Neural cell (in vitro differentiated cells): ENCODE measurements around the gene PP2D1.
A peak's percentile ranks its signal among the peaks of the same experiment; 100 is the strongest.

Experiments used
- EP300 ChIP-seq: fragments of 450-650 bp; conservative IDR thresholded peaks from 2 replicates; pipeline ENCODE4 v1.6.1; 2014; ENCODE audit warnings: antibody characterized with exemption, mild to moderate bottlenecking, moderate library complexity; ENCODE audit not compliant: poor library complexity, severe bottlenecking
- EZH2 ChIP-seq: fragments of 200-600, 300-800 bp; shearing (Covaris generic), sonication (generic); IDR thresholded peaks from 2 replicates; pipeline ENCODE4 v1.6.1; 2014; ENCODE audit warnings: antibody characterized with exemption, low read length, borderline replicate concordance, mild to moderate bottlenecking; ENCODE audit not compliant: insufficient read depth, poor library complexity, severe bottlenecking
- MXI1 ChIP-seq: fragments of 450-650 bp; conservative IDR thresholded peaks from 2 replicates; pipeline ENCODE4 v1.6.1; 2014; ENCODE audit warnings: antibody characterized with exemption, mild to moderate bottlenecking; ENCODE audit not compliant: poor library complexity, severe bottlenecking
- POLR2AphosphoS5 ChIP-seq: IDR thresholded peaks from 2 replicates; pipeline ENCODE4 v1.6.1; 2012
- RAD21 ChIP-seq: fragments of 450-650 bp; conservative IDR thresholded peaks from 2 replicates; pipeline ENCODE4 v1.6.1; 2014; ENCODE audit warnings: antibody characterized with exemption, mild to moderate bottlenecking, moderate library complexity
- SMC3 ChIP-seq: fragments of 450-650 bp; conservative IDR thresholded peaks from 2 replicates; pipeline ENCODE4 v1.6.1; 2014; ENCODE audit warnings: antibody characterized with exemption, mild to moderate bottlenecking, moderate library complexity; ENCODE audit not compliant: poor library complexity
- TAF1 ChIP-seq: IDR thresholded peaks from 2 replicates; pipeline ENCODE4 v1.6.1; 2012; ENCODE audit warnings: low read depth
- TF ChIP-seq, protein P1 (sequence below): fragments of 450-650 bp; IDR thresholded peaks from 2 replicates; pipeline ENCODE4 v1.5.1; 2014; ENCODE audit warnings: antibody characterized with exemption, mild to moderate bottlenecking, moderate library complexity; ENCODE audit not compliant: poor library complexity, severe bottlenecking
- TF ChIP-seq, protein P2 (sequence below): IDR thresholded peaks from 2 replicates; pipeline ENCODE4 v1.6.1; 2012; ENCODE audit warnings: borderline replicate concordance

DNA sequence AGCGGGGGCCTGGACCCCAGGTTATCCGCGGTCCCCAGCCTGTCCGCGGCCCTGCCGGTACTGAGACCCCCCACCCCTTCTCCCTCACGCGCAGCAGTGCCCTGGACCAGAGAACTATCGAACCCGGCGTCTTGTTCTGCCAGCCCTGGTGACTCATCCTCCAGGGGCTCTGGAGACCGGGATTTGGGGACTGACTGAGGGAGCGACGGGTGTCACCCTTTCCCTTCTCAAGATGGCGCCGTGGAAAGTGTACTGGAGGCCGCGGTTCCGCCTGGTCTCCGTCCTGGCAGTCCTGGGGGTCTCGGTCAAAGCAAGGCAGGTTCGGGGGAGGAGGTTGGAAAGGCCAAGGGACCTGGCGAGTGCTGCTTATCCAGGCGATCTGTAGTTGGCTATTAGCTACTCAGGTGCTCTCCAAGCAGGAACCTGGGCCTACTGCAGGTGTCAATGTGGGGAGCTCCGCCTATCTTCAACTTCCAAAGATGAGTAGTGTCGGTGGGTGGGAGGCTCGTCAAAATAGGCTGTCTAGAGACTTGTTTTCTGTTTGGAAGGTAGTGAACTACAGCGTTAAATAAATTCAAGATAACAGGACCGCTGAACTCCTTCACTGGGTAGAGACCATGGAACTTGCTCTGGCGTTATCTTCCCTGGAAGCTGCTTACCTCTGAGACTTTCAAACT, 64.4 kb downstream of the PP2D1 start:
- no peak for TF ChIP-seq POLR2AphosphoS5
- TF ChIP-seq, protein P1, sequence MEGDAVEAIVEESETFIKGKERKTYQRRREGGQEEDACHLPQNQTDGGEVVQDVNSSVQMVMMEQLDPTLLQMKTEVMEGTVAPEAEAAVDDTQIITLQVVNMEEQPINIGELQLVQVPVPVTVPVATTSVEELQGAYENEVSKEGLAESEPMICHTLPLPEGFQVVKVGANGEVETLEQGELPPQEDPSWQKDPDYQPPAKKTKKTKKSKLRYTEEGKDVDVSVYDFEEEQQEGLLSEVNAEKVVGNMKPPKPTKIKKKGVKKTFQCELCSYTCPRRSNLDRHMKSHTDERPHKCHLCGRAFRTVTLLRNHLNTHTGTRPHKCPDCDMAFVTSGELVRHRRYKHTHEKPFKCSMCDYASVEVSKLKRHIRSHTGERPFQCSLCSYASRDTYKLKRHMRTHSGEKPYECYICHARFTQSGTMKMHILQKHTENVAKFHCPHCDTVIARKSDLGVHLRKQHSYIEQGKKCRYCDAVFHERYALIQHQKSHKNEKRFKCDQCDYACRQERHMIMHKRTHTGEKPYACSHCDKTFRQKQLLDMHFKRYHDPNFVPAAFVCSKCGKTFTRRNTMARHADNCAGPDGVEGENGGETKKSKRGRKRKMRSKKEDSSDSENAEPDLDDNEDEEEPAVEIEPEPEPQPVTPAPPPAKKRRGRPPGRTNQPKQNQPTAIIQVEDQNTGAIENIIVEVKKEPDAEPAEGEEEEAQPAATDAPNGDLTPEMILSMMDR, result no peak
- peak; percentile 23 for TF ChIP-seq SMC3
- no peak for TF ChIP-seq TAF1
- TF ChIP-seq EP300, result no peak
- TF ChIP-seq, protein P2, sequence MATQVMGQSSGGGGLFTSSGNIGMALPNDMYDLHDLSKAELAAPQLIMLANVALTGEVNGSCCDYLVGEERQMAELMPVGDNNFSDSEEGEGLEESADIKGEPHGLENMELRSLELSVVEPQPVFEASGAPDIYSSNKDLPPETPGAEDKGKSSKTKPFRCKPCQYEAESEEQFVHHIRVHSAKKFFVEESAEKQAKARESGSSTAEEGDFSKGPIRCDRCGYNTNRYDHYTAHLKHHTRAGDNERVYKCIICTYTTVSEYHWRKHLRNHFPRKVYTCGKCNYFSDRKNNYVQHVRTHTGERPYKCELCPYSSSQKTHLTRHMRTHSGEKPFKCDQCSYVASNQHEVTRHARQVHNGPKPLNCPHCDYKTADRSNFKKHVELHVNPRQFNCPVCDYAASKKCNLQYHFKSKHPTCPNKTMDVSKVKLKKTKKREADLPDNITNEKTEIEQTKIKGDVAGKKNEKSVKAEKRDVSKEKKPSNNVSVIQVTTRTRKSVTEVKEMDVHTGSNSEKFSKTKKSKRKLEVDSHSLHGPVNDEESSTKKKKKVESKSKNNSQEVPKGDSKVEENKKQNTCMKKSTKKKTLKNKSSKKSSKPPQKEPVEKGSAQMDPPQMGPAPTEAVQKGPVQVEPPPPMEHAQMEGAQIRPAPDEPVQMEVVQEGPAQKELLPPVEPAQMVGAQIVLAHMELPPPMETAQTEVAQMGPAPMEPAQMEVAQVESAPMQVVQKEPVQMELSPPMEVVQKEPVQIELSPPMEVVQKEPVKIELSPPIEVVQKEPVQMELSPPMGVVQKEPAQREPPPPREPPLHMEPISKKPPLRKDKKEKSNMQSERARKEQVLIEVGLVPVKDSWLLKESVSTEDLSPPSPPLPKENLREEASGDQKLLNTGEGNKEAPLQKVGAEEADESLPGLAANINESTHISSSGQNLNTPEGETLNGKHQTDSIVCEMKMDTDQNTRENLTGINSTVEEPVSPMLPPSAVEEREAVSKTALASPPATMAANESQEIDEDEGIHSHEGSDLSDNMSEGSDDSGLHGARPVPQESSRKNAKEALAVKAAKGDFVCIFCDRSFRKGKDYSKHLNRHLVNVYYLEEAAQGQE, result no peak
- TF ChIP-seq EZH2, result no peak
- no peak for TF ChIP-seq MXI1
- TF ChIP-seq RAD21, result no peak
